ENCODE data around the gene PNMA5.
"Not testable (repeated sequence)": the region's sequence is repeated elsewhere in the genome, so short reads cannot be mapped to it uniquely, and the experiment has no call there.

PNMA5 gene

GRCh38 chrX:152993933-152994332, at the start of gene PNMA5:
TSS of gene PNMA5 (minus strand) at chrX:152994116. CDS start at chrX:152991598, 2,518 bp downstream.
- DNase-seq (ENCODE audit: low read depth): no peak

- DNase-seq (ENCODE audit: low read depth): no peak
These were observed 38.6 kb upstream of the PNMA5 start for GRCh38 chrX:153032397-153033118.

- DNase-seq (ENCODE audit: low read depth): no peak
These were observed 36.9 kb upstream of the PNMA5 start for GRCh38 chrX:153030801-153031200.

- no peak for DNase-seq (ENCODE audit: low read depth)
These were observed 36.0 kb upstream of the PNMA5 start for GRCh38 chrX:153029875-153030274.

- no peak for DNase-seq (ENCODE audit: low read depth)
These were observed 35.2 kb upstream of the PNMA5 start for GRCh38 chrX:153029162-153029561.

- not testable (repeated sequence) for DNase-seq (ENCODE audit: low read depth)
These were observed 34.6 kb upstream of the PNMA5 start for GRCh38 chrX:153028487-153028886.

- not testable (repeated sequence) for DNase-seq (ENCODE audit: low read depth)
These were observed 32.6 kb upstream of the PNMA5 start for GRCh38 chrX:153026501-153026900.

GRCh38 chrX:153019166-153019565, 25.2 kb upstream of the PNMA5 start:
- DNase-seq (ENCODE audit: low read depth): no peak

GRCh38 chrX:153017174-153017573, 23.3 kb upstream of the PNMA5 start:
- DNase-seq (ENCODE audit: low read depth): not testable (repeated sequence)

- no peak for DNase-seq (ENCODE audit: low read depth)
These were observed 10.9 kb upstream of the PNMA5 start for GRCh38 chrX:153004780-153005179.

- DNase-seq (ENCODE audit: low read depth): no peak
These were observed 10.1 kb upstream of the PNMA5 start for GRCh38 chrX:153003981-153004380.

GRCh38 chrX:153002182-153002581, 8.3 kb upstream of the PNMA5 start:
- not testable (repeated sequence) for DNase-seq (ENCODE audit: low read depth)

GRCh38 chrX:152997337-152997736, 3.4 kb upstream of the PNMA5 start:
- no peak for DNase-seq (ENCODE audit: low read depth)

GRCh38 chrX:152992115-152992514, 1.8 kb downstream of the PNMA5 start:
- no peak for DNase-seq (ENCODE audit: low read depth)

GRCh38 chrX:152991123-152991522, 2.8 kb downstream of the PNMA5 start:
- no peak for DNase-seq (ENCODE audit: low read depth)

- no peak for DNase-seq (ENCODE audit: low read depth)
These were observed 4.6 kb downstream of the PNMA5 start for GRCh38 chrX:152989292-152989658.

GRCh38 chrX:152988536-152989291, 5.2 kb downstream of the PNMA5 start:
- DNase-seq (ENCODE audit: low read depth): no peak

- no peak for DNase-seq (ENCODE audit: low read depth)
These were observed 6.1 kb downstream of the PNMA5 start for GRCh38 chrX:152987801-152988200.

GRCh38 chrX:152987156-152987555, 6.8 kb downstream of the PNMA5 start:
- DNase-seq (ENCODE audit: low read depth): not testable (repeated sequence)

GRCh38 chrX:152985383-152985782, 8.5 kb downstream of the PNMA5 start:
- not testable (repeated sequence) for DNase-seq (ENCODE audit: low read depth)

GRCh38 chrX:152968193-152968592, 25.7 kb downstream of the PNMA5 start:
- DNase-seq (ENCODE audit: low read depth): no peak

GRCh38 chrX:152960115-152960514, 33.8 kb downstream of the PNMA5 start:
- DNase-seq (ENCODE audit: low read depth): no peak

- DNase-seq (ENCODE audit: low read depth): no peak
These were observed 34.3 kb downstream of the PNMA5 start for GRCh38 chrX:152959626-152960025.

Measured in GM04503 (cell line).